ENCODE results near the gene TMCC1.

The TMCC1 gene

GRCh38 chr3:129831503-129831902 lies 62.0 kb downstream of the TMCC1 start:
- in situ Hi-C loops (cut with MboI; ENCODE audit: low sequenced_read_pairs, unreplicated experiment): loop anchor here (10.0 to 25.0 kb wide), 2 partner anchors 103 to 344 kb away; no protein-coding TSS in a partner anchor
- TF ChIP-seq CTCF (IDR thresholded peaks at IDR 0.05; ENCODE audit: borderline replicate concordance, control extremely low read depth, extremely low read depth, insufficient read depth, missing control alignments): no peak
- no peak for DNase-seq (ENCODE audit: low spot score)

GRCh38 chr3:129829640-129830039 lies 63.9 kb downstream of the TMCC1 start:
- peak; percentile 49 for TF ChIP-seq CTCF (IDR thresholded peaks at IDR 0.05; ENCODE audit: borderline replicate concordance, control extremely low read depth, extremely low read depth, insufficient read depth, missing control alignments)
- DNase-seq (ENCODE audit: low spot score): peak; percentile 11

GRCh38 chr3:129827765-129828164 lies 65.7 kb downstream of the TMCC1 start:
- peak; percentile 18 for DNase-seq (ENCODE audit: low spot score)
- TF ChIP-seq CTCF (IDR thresholded peaks at IDR 0.05; ENCODE audit: borderline replicate concordance, control extremely low read depth, extremely low read depth, insufficient read depth, missing control alignments): no peak
- in situ Hi-C loops (cut with MboI; ENCODE audit: low sequenced_read_pairs, unreplicated experiment): loop anchor here (25.0 kb wide), 1 partner anchor 340 kb away; no protein-coding TSS in a partner anchor

More at GRCh38 chr3:129829640-129830039, 63.9 kb downstream of the TMCC1 start:
- in situ Hi-C loops (cut with MboI; ENCODE audit: low sequenced_read_pairs, unreplicated experiment): loop anchor here (10.0 to 25.0 kb wide), 2 partner anchors 105 to 342 kb away; no protein-coding TSS in a partner anchor

- DNase-seq (ENCODE audit: low spot score): peak; percentile 40
- TF ChIP-seq CTCF (IDR thresholded peaks at IDR 0.05; ENCODE audit: borderline replicate concordance, control extremely low read depth, extremely low read depth, insufficient read depth, missing control alignments): peak; percentile 61
- in situ Hi-C loops (cut with MboI; ENCODE audit: low sequenced_read_pairs, unreplicated experiment): loop anchor here (5.0 to 25.0 kb wide), 2 partner anchors 173 to 338 kb away; no protein-coding TSS in a partner anchor
These were observed 68.5 kb downstream of the TMCC1 start for GRCh38 chr3:129824926-129825541.

GRCh38 chr3:129822679-129823078 lies 70.8 kb downstream of the TMCC1 start:
- DNase-seq (ENCODE audit: low spot score): no peak
- in situ Hi-C loops (cut with MboI; ENCODE audit: low sequenced_read_pairs, unreplicated experiment): loop anchor here (5.0 kb wide), 1 partner anchor 170 kb away; no protein-coding TSS in a partner anchor
- TF ChIP-seq CTCF (IDR thresholded peaks at IDR 0.05; ENCODE audit: borderline replicate concordance, control extremely low read depth, extremely low read depth, insufficient read depth, missing control alignments): no peak

GRCh38 chr3:129822241-129822640 lies 71.3 kb downstream of the TMCC1 start:
- no peak for TF ChIP-seq CTCF (IDR thresholded peaks at IDR 0.05; ENCODE audit: borderline replicate concordance, control extremely low read depth, extremely low read depth, insufficient read depth, missing control alignments)
- DNase-seq (ENCODE audit: low spot score): no peak
- in situ Hi-C loops (cut with MboI; ENCODE audit: low sequenced_read_pairs, unreplicated experiment): loop anchor here (5.0 kb wide), 1 partner anchor 170 kb away; no protein-coding TSS in a partner anchor

All from GM13976 (cell line).